GM18907 (cell line): ENCODE results near the gene DTYMK.

Experiments used
- ATAC-seq: cut with Tn5 transposase; IDR thresholded peaks from one replicate; pipeline ENCODE4 v1.9.1; 2021; ENCODE audit warnings: mild to moderate bottlenecking, moderate library complexity; ENCODE audit not compliant: unreplicated experiment

The DTYMK gene

GRCh38 chr2:241652142-241652541, 34.5 kb downstream of the DTYMK start:
- no peak for ATAC-seq

GRCh38 chr2:241649927-241650326, 36.7 kb downstream of the DTYMK start:
- ATAC-seq, result no peak

- ATAC-seq, result no peak
Measured at GRCh38 chr2:241649404-241649803, 37.2 kb downstream of the DTYMK start.

GRCh38 chr2:241648453-241648852, 38.2 kb downstream of the DTYMK start:
- ATAC-seq, result no peak

- ATAC-seq, result no peak
Measured at GRCh38 chr2:241645915-241646645, 40.5 kb downstream of the DTYMK start.

- no peak for ATAC-seq
Measured at GRCh38 chr2:241645056-241645914, 41.3 kb downstream of the DTYMK start.

- ATAC-seq, result no peak
Measured at GRCh38 chr2:241641631-241642030, 45.0 kb downstream of the DTYMK start.

- no peak for ATAC-seq
Measured at GRCh38 chr2:241640165-241640795, 46.3 kb downstream of the DTYMK start.

GRCh38 chr2:241639385-241639784, 47.2 kb downstream of the DTYMK start:
- no peak for ATAC-seq

- no peak for ATAC-seq
Measured at GRCh38 chr2:241638940-241639339, 47.7 kb downstream of the DTYMK start.

- ATAC-seq, result peak; percentile 17
Measured at GRCh38 chr2:241637795-241638660, 48.6 kb downstream of the DTYMK start.

- peak; percentile 71 for ATAC-seq
Measured at GRCh38 chr2:241637018-241637794, 49.4 kb downstream of the DTYMK start, which contains the start of the genes ATG4B and THAP4. Gene ATG4B (plus strand): TSS chr2:241637693. CDS start chr2:241637715, 22 bp downstream. Gene THAP4 (minus strand): TSS chr2:241637158. CDS start chr2:241637017, 141 bp downstream.

- ATAC-seq, result peak; percentile 31
Measured at GRCh38 chr2:241636182-241637017, 50.2 kb downstream of the DTYMK start.

- no peak for ATAC-seq
Measured at GRCh38 chr2:241635756-241636155, 50.9 kb downstream of the DTYMK start.

GRCh38 chr2:241633561-241633960, 53.1 kb downstream of the DTYMK start:
- no peak for ATAC-seq

GRCh38 chr2:241632478-241633325, 53.9 kb downstream of the DTYMK start:
- ATAC-seq, result no peak

- ATAC-seq, result no peak
Measured at GRCh38 chr2:241629762-241630435, 56.7 kb downstream of the DTYMK start.
